Measurements from ENCODE around the gene DCTN1. TPM values are rescaled to one million over a fixed set of nuclear protein-coding genes. Genes with fewer than 3 reads are reported as not detected.

Gene DCTN1
- total RNA-seq, 1 donor from 2014 or later, result 140 TPM

- ATAC-seq (no peak), DNase-seq (no peak)
- Histone ChIP-seq H3K27me3 (no peaks in the 10 kb centered on the region), H3K27ac (no peak overlapping the region), H3K9me3 (no peaks in the 10 kb centered on the region), H3K36me3 (no peaks in the 10 kb centered on the region), H3K4me1 (no peaks in the 10 kb centered on the region), H3K4me3 (no peak overlapping the region)
- intact Hi-C loops (cut with DNase I), result no loop called here
- TF ChIP-seq CTCF (IDR thresholded peaks at IDR 0.05), result no peak
Measured at GRCh38 chr2:74317701-74318100, 62.4 kb downstream of the DCTN1 start.

- no peak overlapping the region for H3K4me3 ChIP-seq
- DNase-seq, result no peak
- intact Hi-C loops (cut with DNase I), result no loop called here
- H3K36me3 ChIP-seq, result no peaks in the 10 kb centered on the region
- H3K9me3 ChIP-seq, result no peaks in the 10 kb centered on the region
- no peaks in the 10 kb centered on the region for H3K4me1 ChIP-seq
- no peak for TF ChIP-seq CTCF (IDR thresholded peaks at IDR 0.05)
- no peak overlapping the region for H3K27ac ChIP-seq
- ATAC-seq, result no peak
- no peaks in the 10 kb centered on the region for H3K27me3 ChIP-seq
Measured at GRCh38 chr2:74316627-74317295, 63.4 kb downstream of the DCTN1 start.

GRCh38 chr2:74314107-74314506, 66.0 kb downstream of the DCTN1 start:
- H3K4me3 ChIP-seq, result no peak overlapping the region
- TF ChIP-seq CTCF (IDR thresholded peaks at IDR 0.05), result no peak
- DNase-seq, result no peak
- no peak overlapping the region for H3K27ac ChIP-seq
- no peaks in the 10 kb centered on the region for H3K36me3 ChIP-seq
- no peaks in the 10 kb centered on the region for H3K4me1 ChIP-seq
- H3K9me3 ChIP-seq, result no peaks in the 10 kb centered on the region
- intact Hi-C loops (cut with DNase I), result no loop called here
- peak; percentile 55 for ATAC-seq
- no peaks in the 10 kb centered on the region for H3K27me3 ChIP-seq

- H3K4me1 ChIP-seq, result no peaks in the 10 kb centered on the region
- no peak for DNase-seq
- intact Hi-C loops (cut with DNase I), result no loop called here
- no peak for ATAC-seq
- no peak overlapping the region for H3K4me3 ChIP-seq
- H3K36me3 ChIP-seq, result no peaks in the 10 kb centered on the region
- no peaks in the 10 kb centered on the region for H3K9me3 ChIP-seq
- no peak for TF ChIP-seq CTCF (IDR thresholded peaks at IDR 0.05)
- H3K27ac ChIP-seq, result no peak overlapping the region
- H3K27me3 ChIP-seq, result no peaks in the 10 kb centered on the region
Measured at GRCh38 chr2:74313497-74313896, 66.6 kb downstream of the DCTN1 start.

GRCh38 chr2:74312913-74313312, 67.2 kb downstream of the DCTN1 start:
- ATAC-seq (no peak), DNase-seq (no peak)
- TF ChIP-seq CTCF (IDR thresholded peaks at IDR 0.05), result no peak
- Histone ChIP-seq H3K27me3 (no peaks in the 10 kb centered on the region), H3K27ac (no peak overlapping the region), H3K36me3 (no peaks in the 10 kb centered on the region), H3K9me3 (no peaks in the 10 kb centered on the region), H3K4me1 (no peaks in the 10 kb centered on the region), H3K4me3 (no peak overlapping the region)
- intact Hi-C loops (cut with DNase I), result no loop called here

Other genes with a start within 250 kb of the DCTN1 start
- gene BOLA3, start 232.4 kb downstream of the DCTN1 start, total RNA-seq, result 19.5 TPM
- gene MOB1A, start 201.4 kb downstream of the DCTN1 start, total RNA-seq, result 120 TPM
- 62.2 TPM for gene MTHFD2, start 181.7 kb downstream of the DCTN1 start, total RNA-seq
- 3.2 TPM for gene SLC4A5, start 36.9 kb downstream of the DCTN1 start, total RNA-seq
- 2.1 TPM for gene C2orf81, start 41.3 kb upstream of the DCTN1 start, total RNA-seq
- 8.4 TPM for gene WDR54, start 41.4 kb upstream of the DCTN1 start, total RNA-seq
- 32.3 TPM for gene RTKN, start 61.6 kb upstream of the DCTN1 start, total RNA-seq
- 30.2 TPM for gene INO80B, start 74.8 kb upstream of the DCTN1 start, total RNA-seq
- gene WBP1, start 78.1 kb upstream of the DCTN1 start, total RNA-seq, result 57.5 TPM
- gene MOGS, start 85.1 kb upstream of the DCTN1 start, total RNA-seq, result 51.6 TPM
- gene MRPL53, start 92.4 kb upstream of the DCTN1 start, total RNA-seq, result 73.1 TPM
- 16.1 TPM for gene CCDC142, start 102.7 kb upstream of the DCTN1 start, total RNA-seq
- 23.4 TPM for gene TTC31, start 102.8 kb upstream of the DCTN1 start, total RNA-seq
- 1.8 TPM for gene LBX2, start 119.3 kb upstream of the DCTN1 start, total RNA-seq
- gene PCGF1, start 127.4 kb upstream of the DCTN1 start, total RNA-seq, result 30.1 TPM
- gene TLX2, start 134.1 kb upstream of the DCTN1 start, total RNA-seq, result not detected
- gene DQX1, start 145.9 kb upstream of the DCTN1 start, total RNA-seq, result not detected
- 119 TPM for gene AUP1, start 149.4 kb upstream of the DCTN1 start, total RNA-seq
- 31.4 TPM for gene HTRA2, start 149.6 kb upstream of the DCTN1 start, total RNA-seq
- 8.1 TPM for gene LOXL3, start 173.6 kb upstream of the DCTN1 start, total RNA-seq
- 35.7 TPM for gene DOK1, start 174.4 kb upstream of the DCTN1 start, total RNA-seq